Measurements from ENCODE around the gene BICDL1.
A peak's percentile ranks its signal among the peaks of the same experiment; 100 is the strongest.

BICDL1 gene

DNA sequence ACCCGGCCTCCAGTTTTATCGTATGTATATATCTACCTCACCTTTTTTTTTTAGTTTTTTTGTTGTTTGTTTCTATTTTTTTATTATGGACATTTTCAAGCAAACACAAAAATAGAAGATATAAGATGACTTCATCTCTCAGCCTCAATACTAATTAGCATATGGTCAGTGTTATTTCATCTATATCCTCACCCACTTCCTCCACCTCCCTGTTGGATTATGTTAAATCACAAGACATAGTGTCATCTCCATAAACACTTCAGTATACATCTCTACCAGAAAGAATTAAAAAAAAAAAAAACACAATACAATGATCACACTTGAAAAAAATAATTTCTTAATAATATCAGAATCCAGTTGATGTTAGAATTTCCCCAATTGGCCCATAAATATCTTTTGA is 92.6 kb downstream of the BICDL1 start:
- no peak for DNase-seq (ENCODE audit: low read depth, low spot score)

DNA sequence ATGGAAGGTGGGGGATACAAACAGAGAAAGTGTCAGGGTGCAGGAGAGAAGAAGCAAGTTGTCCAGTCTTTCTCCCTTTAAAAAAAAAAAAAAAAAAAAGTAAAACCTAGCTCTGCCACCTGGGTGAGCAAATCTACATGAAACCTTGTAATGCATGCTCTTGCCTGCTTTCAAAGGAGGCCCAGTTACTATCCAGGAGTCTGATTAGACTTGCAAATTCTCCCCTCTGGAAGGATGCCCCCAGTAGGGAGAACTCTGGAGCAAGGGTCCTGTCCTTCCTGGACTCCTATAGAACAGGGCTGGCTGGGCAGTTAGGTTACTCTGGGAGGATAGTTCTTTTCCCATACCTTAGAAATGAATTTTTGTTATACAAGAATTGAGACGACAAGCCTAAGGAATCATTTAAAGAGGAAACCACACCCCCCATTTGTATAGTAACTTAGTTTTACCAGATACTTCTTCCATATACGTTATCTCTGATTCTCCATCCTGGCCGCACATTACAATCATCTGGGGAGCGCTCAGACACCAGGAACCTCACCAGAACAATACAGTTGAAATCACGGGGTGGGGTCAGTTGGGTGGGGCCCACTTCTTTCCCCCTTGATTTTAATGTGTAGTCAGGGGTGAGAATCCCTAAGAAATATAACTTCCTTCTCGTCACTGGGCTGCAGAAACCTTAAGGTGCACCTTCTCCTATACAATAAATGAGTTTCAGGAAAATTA is 97.0 kb downstream of the BICDL1 start:
- DNase-seq (ENCODE audit: low read depth, low spot score) = peak; percentile 57

DNA sequence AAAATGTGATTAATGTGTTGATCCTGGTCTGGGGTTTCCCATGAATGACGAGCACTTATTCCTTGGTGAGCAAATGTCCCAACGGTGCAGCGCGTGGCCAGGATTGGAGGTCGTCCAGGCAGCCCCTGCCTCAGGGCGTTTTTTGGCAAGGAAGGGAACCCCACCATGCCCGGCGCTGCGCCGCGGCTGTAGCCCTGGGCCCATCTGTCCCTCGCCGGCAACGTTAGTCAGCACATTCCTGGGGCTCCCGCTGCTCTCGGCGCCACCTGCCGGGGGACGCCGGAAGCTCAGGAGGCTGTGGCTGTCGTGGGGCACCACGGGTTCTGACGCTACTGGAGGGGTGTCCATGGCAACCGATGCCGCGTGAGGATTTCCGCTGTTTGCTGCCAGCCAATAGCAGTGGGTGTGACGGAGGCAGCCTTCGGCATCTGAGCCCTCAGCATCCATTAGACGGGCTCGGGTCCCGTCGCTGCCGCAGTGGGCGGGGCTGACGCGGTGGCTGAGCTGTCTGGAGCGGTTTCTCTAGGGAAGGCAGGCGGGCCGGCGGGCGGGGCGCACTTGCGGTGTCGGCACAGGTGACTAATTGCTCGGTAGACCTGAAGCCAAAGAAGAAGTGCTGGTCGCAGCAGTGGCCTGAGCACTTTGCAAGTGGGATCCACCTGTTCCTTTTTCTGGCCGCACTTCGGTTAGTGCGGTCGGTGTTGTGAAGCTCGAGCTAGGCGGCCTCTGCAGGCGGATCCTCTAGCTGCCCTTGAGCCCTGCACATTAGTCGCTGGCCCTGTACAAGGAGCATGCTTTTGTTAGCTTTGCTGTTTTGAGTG is 98.0 kb downstream of the BICDL1 start:
- DNase-seq (ENCODE audit: low read depth, low spot score) = peak; percentile 99

DNA sequence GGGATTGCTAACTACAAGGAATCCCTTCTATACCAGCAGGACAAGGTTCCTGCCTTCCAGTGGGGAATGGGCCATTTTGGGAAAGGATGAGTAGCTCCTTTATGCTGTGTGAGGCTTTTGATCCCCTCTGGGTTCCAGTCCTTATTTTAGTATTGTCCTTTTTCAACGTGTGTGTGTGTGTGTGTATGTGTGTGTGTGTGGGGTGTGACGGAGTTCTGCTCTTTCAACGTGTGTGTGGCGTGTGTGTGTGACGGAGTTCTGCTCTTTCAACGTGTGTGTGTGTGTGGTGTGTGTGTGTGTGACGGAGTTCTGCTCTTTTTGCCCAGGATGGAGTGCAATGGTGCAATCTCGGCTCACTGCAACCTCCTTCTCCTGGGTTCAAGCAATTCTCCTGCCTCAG is 100.1 kb downstream of the BICDL1 start:
- DNase-seq (ENCODE audit: low read depth, low spot score) = no peak

DNA sequence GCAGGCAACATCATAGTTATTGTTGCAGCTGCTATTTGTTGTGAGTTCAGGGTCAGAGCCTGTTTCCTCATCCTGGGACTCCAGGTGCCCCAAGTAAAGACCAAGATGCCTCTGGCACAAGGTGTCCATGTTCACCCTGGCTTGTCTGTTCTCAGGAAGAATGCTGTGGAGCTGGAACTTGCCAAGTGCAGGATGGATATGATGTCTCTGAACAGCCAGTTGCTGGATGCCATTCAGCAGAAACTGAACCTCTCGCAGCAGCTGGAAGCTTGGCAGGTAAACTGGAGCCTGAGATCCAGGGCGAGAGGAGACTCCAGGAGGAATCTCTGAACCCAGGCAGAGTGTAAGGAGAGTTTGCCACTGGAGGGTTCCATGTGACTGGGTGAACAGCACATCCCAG is 100.8 kb downstream of the BICDL1 start:
- DNase-seq (ENCODE audit: low read depth, low spot score) = no peak

DNA sequence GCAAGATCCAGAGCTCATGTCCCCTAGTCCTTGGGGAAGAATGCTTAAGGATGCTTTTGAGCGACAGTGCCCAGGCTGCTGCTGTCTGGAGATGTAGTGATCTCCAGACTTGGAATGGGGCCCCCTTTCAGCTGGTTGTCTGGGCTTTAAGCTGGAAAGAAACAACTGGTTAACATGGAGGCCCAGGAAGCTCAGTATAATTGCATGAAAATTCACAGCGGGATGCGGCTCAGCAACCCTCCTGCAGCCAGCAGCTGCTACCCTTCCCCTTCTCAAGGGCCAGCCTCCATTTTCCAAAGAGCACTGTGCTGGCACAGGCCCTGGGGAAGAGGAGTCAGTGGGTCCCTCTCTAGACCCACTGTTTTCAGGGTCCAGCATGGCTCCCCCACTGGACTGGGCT is 101.2 kb downstream of the BICDL1 start:
- no peak for DNase-seq (ENCODE audit: low read depth, low spot score)

DNA sequence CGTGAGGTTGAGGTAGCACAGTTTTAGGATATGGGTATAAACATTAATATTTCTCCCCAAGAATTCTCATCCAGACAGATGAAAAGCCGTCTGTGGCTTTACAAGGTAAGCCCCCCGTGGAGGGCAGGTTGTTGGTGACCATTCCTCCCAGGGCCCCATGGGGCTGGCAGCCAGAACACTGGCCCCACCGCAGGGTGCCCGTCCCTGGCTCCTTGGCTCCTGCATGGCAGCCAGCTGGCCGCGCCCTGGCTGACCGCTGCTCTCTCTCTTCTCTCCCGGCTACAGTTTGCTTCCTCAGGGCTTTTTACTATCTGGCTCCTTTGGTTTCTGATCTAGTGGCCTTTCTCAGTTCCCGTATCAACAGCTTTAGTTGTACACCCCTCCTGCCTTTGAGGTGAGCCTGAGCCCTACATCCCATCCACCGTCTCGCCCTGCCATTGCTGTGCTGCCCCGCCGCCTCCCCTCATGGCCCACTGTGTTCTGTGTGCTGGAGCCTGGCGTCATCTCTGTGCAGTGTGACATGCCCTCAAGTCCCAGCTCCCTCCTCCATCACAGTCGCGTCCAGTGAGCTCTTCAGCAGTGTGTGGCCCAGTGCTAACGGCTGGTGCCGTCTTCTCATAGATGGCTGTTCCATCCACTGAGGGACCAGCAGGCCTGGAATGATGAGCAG is 101.7 kb downstream of the BICDL1 start:
- DNase-seq (ENCODE audit: low read depth, low spot score) = no peak

DNA sequence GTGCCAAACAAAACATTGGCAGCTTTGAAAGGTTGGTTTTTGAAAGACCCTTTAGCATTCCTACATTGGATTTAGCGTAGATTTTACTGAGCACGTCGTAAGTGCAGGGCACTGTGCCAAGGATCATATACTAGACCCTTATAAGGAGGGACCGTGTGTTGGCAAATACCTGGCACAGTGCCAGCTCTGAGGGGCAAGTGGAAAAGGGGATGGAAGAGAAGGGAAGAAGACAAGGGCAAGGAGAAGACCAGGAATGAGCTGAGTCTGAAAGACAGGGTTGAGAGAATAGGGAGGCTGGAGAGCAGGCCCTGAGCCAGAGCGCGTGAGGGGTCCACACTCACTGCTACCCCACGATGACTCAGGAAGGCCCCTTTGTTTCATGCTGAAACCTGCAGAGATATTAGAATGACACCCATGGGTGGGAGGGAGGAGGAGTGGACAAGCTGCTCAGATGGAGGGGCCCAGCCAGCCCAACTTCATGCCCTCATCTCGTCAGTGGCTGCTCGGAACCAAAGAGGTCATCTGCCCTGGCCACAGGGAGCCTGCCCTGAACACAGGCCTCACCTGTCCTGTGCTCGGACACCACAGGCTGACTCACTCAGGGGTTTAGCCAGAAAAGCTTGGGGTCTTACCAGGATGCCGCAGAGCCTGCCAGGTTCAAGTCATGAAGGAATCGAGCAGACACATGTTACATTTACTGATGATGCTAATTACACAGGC is 102.5 kb downstream of the BICDL1 start:
- DNase-seq (ENCODE audit: low read depth, low spot score) = no peak

DNA sequence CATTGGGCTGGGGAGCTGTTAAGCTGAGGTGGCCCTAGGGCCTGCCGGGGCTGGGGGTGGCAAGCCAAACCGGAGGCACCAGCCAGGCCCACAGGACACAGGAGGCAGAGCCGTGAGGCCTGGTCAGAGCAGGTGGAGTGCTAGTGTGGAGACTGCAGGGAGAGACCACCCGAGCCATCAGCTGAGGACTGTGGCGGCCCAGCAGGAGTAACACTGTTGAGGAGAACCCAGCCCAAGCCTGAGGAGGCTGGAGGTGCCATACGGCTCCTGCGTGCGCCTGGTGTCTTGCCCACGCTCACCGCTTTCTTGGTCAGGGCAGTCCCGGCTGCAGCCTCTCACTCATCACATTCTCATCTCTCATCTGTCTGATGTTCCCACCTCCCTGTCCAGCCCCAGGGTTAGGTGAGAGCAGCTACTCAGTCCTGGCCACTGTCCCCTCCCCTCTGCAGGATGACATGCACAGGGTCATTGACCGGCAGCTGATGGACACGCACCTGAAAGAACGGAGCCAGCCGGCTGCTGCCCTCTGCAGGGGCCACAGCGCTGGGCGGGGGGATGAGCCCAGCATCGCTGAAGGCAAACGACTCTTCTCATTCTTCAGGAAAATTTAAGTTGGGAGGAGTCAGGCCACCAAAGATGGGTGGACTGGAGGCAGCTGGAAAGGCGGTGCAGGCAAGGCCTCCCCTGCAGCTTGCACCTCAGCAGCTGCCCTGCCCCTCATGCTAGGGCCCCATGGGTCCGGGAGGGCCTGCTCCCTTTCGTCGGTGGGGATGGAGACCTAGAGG is 103.7 kb downstream of the BICDL1 start:
- DNase-seq (ENCODE audit: low read depth, low spot score) = no peak

DNA sequence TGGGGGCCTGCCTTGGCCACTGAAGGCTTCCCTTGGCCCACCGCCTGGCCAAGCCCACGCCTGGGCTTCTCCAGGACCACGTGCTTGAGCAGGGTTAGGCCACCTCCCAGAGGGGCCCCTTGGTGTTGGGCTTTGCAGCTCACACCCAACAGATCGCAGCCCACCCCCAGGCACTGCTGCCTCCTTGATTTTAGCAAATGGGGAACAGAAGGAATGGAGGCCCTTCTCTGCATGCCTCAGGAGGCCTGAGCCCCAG is 104.2 kb downstream of the BICDL1 start:
- DNase-seq (ENCODE audit: low read depth, low spot score) = no peak

DNA sequence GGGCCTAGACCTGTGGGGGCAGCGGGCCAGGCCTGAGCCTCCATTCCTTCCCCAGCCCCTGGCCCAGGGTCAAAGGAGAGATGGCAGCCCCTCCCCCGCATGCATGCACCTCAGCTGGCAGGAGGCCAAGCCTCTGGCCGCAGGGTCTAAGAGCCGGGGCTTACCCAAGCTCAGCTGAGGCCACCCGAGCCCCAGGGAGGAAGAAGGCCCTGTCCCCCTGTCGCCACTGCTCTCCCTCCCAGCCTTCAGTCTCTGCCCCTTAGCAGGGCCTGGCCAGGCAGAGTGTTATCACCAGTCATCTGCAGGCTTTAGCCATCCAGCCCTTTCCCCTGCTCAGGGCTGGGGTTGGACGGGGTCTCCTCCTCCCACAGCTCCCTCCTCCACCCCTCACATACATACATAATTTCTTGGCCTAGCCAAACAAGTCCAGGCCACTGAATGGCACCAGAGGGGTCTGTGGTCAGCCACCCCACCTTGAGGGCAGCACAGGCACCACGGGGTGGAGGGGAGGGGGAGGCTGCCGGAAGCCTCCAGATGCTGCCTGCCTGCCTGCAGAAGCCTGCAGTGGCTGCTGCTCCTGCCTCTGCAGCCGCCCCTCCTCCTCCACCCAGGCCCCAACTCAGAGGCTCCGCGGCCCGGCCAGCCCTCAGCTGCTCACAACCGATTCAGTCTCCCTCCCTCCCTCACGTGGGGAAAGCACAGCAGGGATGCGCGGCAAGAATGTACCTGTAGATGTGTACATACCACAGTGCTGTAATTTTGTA is 104.7 kb downstream of the BICDL1 start:
- peak; percentile 56 for DNase-seq (ENCODE audit: low read depth, low spot score)

DNA sequence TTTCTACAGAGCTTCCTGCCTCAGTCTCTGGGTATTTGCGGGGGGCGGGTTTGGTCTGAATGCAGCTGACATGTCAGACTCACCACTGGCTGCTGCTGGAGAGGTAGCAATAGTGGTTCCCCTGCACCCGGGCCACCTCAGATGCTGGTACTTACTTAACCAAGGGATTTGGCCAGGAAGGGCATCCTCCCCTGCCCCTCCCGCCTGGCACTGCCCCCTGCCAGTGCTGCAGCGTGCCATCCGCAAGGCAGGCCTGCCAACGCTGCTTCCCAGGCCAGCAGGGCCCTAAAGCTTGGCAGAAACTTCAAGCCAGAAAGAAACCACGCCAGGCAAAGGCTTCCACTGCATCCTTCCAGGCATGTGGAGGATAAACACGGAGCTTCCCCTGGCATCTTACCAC is 105.4 kb downstream of the BICDL1 start:
- no peak for DNase-seq (ENCODE audit: low read depth, low spot score)

DNA sequence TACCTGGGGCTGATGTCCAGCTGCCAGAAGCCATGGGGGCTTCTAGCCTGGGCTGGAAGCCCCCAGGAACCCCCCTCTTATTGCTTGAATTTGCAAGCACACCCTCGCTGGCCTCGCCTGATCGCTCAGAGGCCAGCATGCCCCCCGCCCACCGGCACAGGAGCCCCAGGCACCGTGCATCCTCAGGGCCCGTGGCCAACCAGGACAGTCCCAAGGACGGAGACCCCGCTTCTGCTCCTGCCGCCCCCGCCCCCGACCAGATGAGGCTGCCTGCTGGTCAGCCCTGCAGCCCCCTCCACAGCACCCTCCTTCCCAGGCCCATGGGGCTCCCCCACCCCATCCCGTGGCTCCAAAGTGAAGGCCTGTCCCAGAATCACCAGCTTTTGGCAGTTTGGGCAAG is 106.3 kb downstream of the BICDL1 start:
- DNase-seq (ENCODE audit: low read depth, low spot score) = no peak

DNA sequence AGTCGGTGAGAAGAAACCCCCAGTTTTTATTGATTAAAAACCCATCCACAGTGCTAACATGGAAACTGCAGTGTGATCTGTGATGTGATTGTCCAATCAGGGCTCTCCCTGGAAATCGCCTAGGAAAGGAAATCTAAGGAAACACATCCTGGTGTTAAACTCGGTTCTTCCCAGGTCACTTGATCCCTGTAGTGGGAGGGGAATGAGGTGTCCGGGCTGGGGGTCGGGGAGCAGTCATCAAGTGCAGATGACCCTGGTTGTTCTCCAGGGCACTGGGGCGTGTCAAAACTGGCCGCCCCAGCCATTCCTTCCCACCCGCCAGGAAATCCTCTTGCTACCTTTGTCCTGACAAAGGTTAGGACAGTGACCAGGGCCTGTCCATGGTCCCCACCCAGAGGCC is 106.7 kb downstream of the BICDL1 start:
- DNase-seq (ENCODE audit: low read depth, low spot score) = no peak

DNA sequence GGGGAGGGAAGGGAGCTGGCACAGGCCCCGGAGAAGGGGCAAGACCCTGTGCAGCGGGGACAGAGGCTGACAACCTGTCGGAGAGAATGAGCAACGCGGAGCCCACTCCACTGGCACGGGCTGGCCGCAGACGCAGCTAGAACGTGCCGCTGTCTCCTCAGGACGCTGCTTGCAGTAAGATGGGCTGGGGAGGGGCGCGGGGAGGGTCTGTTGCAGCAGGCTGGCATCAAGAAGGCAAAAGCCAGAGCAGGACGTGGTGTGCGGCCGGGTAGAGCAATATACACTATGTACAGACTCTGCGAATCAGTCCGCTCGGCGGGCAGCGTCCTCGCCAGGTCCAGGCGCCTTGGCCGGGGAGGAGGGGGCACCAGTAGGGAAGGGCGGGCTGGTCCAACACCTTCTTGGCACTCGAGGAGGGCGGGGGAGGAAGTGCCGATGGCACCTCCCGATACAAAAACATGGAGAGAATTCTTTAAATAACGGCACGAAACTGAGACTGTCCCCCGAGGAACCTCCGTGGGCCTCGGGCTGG is 107.7 kb downstream of the BICDL1 start:
- no peak for DNase-seq (ENCODE audit: low read depth, low spot score)

DNA sequence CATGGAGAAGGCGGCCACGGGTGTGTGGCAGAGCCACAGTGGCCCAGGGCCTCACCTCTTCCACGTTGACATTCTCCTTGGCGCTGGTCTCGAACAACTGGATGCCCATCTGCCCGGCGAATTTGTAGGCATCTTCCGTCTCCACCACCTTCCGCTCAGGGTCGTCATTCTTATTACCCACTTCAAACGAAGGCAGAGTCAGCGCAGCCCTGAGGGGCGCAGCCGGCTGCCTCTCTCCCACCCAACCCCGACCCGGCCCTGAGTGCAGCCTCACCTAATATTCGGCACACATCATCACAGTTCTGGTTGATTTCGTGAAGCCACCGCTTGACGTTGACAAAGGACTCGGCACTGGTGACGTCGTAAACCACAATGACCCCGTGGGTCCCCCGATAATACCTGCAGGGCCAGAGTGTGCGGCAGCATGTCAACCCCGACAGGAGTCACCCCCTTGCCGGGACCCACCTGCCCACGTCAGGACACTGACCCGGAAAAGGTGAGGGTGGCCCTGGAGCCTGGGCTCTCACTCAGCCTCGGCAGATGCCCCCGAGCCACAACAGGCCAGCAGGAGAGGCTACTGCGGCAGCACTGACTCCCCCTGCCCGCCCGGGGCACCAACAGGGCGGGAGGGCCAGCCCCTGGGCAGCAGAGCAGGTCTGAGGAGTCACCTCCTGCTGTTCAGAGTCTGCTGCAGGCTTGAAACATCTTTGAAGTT is 109.9 kb downstream of the BICDL1 start:
- DNase-seq (ENCODE audit: low read depth, low spot score) = no peak

DNA sequence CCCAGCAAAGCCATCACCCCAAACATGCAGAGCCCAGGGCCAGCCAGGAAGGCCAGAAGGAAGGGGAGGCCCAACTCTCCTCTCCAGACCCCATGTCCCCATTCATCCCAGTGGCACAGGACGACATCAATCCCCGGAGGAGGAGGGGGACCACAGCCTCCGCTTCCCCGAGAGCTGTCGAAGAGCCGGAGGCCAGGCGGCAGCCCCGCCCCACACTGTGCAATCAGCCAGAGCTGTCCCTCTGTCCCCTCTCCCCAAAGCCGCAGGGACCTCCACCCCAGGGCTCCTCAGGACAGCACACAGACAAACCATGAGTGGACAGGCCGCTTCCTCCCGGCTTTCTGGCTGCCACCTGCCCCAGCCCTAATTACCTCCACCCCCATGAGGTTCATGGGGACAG is 110.7 kb downstream of the BICDL1 start:
- no peak for DNase-seq (ENCODE audit: low read depth, low spot score)

DNA sequence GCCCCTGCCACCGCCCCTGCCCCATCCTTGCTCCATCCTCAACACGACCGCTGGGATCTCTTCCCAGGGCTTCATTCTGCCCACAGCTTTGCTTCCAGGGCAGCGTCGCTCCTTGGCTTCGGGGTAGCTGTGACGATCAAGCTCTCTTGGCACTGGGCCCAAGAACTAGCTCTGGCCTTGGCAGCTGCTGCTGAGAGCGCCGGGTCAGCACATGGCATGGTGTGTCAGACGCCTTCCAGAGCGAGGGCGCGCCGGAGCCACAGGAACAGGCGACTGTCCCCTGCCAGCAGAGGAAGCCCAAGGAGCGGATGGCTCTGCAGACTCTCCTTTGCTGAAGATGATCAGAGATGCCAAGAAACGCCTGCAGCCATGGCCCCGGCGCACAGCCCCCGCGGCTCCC is 111.6 kb downstream of the BICDL1 start:
- DNase-seq (ENCODE audit: low read depth, low spot score) = no peak

DNA sequence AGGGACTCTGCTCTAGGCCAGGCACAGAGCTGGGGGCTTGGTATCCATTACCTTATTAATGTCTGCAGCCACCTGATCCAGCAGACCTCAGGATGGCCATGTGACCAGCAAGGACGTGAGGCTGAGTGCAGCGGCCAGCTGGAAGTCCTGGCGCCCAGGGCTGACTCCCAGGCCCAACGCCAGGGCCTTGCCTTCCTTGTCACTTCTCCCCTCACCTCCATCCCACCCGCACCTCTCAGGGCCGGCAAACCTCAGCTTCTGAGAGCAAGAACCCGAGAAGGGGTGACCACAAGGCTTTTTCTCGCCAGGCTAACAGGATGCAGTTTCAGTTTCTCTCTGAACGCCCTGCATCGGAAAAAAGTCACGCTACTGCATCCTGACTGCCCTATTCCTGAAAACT is 112.1 kb downstream of the BICDL1 start:
- no peak for DNase-seq (ENCODE audit: low read depth, low spot score)

DNA sequence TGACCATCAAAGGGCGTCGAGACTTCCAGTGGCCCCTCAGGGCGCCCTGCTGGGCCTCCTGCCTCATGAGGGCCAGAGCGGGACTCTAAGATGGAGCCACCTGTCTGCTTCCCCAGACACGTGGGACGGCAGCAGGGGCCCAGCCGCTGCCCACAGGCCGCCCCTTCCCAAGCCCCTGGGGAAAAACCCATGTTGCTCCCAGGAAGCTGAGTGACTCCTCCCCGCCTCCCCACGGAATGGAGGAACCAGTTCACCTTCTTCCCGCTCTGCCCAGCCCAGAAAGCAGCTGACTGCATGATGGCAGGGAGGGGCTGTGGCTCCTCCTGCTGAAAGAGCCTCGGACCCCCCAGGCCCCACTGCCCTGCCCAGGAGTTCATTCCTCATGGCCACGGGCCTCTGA is 112.6 kb downstream of the BICDL1 start:
- no peak for DNase-seq (ENCODE audit: low read depth, low spot score)

Measured in iPS DF 19.7 (cell line).